CD8-positive, alpha-beta memory T cell (primary cell): ENCODE results near the gene QRICH2. TPM values are rescaled to one million over a fixed set of nuclear protein-coding genes. Genes with fewer than 3 reads are reported as not detected.
"Not testable (repeated sequence)": the region's sequence is repeated elsewhere in the genome, so short reads cannot be mapped to it uniquely, and the experiment has no call there.

Experiments used
- CTCF ChIA-PET: fragments of 350-600 bp; sonication (Branson Sonifier 250); formaldehyde crosslinking; loops from one replicate; lab custom pipeline; 2021; ENCODE audit warnings: antibody characterized with exemption; lab: Charles Lee
- POLR2A ChIA-PET: fragments of 350-600 bp; sonication (Branson Sonifier 250); formaldehyde crosslinking; loops from one replicate; lab custom pipeline; 2021; ENCODE audit warnings: antibody characterized with exemption; lab: Charles Lee
- DNase-seq, 5 donors: peaks; one replicate each; pipeline versions ENCODE4 v3.0.0 to v3.0.0-alpha.2; 2020 to 2022; ENCODE audit warnings: mixed read lengths in 1 of 5
- H3K27ac ChIP-seq: one replicate; pipeline ENCODE4 v1.7.0; 2013; ENCODE audit warnings: low read depth, mild to moderate bottlenecking, low read length, moderate library complexity
- H3K27me3 ChIP-seq: 2 replicates; pipeline ENCODE4 v1.7.0; 2013; ENCODE audit warnings: low read length, mild to moderate bottlenecking; ENCODE audit not compliant: insufficient read depth, poor library complexity, severe bottlenecking
- H3K36me3 ChIP-seq: 2 replicates; pipeline ENCODE4 v1.7.0; 2013; ENCODE audit warnings: mild to moderate bottlenecking, low read length, moderate library complexity; ENCODE audit not compliant: insufficient read depth
- H3K4me1 ChIP-seq: 2 replicates; pipeline ENCODE4 v1.7.0; 2013; ENCODE audit warnings: mild to moderate bottlenecking, low read length, moderate library complexity; ENCODE audit not compliant: insufficient read depth
- H3K4me3 ChIP-seq: 2 replicates; pipeline ENCODE4 v1.7.0; 2013; ENCODE audit warnings: mild to moderate bottlenecking, low read length
- H3K9me3 ChIP-seq: 2 replicates; pipeline ENCODE4 v1.7.0; 2013; ENCODE audit warnings: mild to moderate bottlenecking, low read length
- H3K27ac Mint-ChIP-seq, 8 donors: one replicate each; pipeline ENCODE4 v1.8.0; 2020 to 2021; ENCODE audit warnings: mixed read lengths in 8 of 8, mild to moderate bottlenecking in 6 of 8, inconsistent platforms in 3 of 8, moderate library complexity in 3 of 8
- H3K27me3 Mint-ChIP-seq, 2 donors: one replicate each; pipeline ENCODE4 v1.8.0; 2020 to 2021; ENCODE audit warnings: mixed read lengths in 2 of 2, mild to moderate bottlenecking in 1 of 2, moderate library complexity in 1 of 2
- H3K36me3 Mint-ChIP-seq, 3 donors: one replicate each; pipeline ENCODE4 v1.8.0; 2020 to 2021; ENCODE audit warnings: mixed read lengths in 3 of 3, inconsistent platforms in 1 of 3, mild to moderate bottlenecking in 1 of 3
- H3K4me1 Mint-ChIP-seq, 3 donors: one replicate each; pipeline ENCODE4 v1.8.0; 2020 to 2021; ENCODE audit warnings: mixed read lengths in 3 of 3, inconsistent platforms in 1 of 3, mild to moderate bottlenecking in 1 of 3
- H3K4me3 Mint-ChIP-seq, 7 donors: one replicate each; pipeline ENCODE4 v1.8.0; 2020 to 2021; ENCODE audit warnings: mixed read lengths in 7 of 7, mild to moderate bottlenecking in 6 of 7, moderate library complexity in 4 of 7, inconsistent platforms in 2 of 7
- H3K9me3 Mint-ChIP-seq, 5 donors: one replicate each; pipeline ENCODE4 v1.8.0; 2020 to 2022; ENCODE audit warnings: mixed read lengths in 5 of 5, mild to moderate bottlenecking in 3 of 5, moderate library complexity in 2 of 5, inconsistent platforms in 1 of 5
- polyA plus RNA-seq: library from polyadenylated mRNA; unstranded; fragments of 300-500 nt; fragmentation: Illumina TruSeq; gene quantifications from one replicate; pipeline ENCODE4 v1.2.3, GENCODE V29; 2021
- total RNA-seq, 2 experiments: library from RNA; stranded (reverse); gene quantifications; one replicate each; pipeline ENCODE4 v1.2.3, GENCODE V29; 2021

The QRICH2 gene
- total and polyA plus RNA-seq, 3 experiments from 2014 or later, result 0.22 to 2.5 (median 2.4) TPM

DNA sequence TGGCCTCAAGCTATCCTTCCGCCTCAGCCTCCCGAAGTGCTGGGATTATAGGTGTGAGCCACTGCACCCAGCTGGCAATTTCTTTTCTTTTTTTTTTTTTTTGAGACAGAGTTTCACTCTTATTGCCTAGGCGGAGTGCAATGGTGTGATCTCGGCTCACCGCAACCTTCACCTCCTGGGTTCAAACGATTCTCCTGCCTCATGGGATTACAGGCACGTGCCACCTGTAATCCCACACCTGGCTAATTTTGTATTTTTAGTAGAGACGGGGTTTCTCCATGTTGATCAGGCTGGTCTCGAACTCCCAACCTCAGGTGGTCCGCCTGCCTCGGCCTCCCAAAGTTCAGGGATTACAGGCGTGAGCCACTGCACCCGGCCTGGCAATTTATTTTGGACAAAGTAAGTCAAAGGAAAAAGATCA lies 40.5 kb downstream of the QRICH2 start:
- Mint-ChIP-seq H3K4me3 (peak overlapping the region; percentile 88 to 96 (median 91)), H3K4me1 (peaks cover 62 to 79% (median 66%) of the 10 kb centered on the region in 3 donors), H3K36me3 (peaks cover 0 to 35% (median 6%) of the 10 kb centered on the region in 3 donors), H3K27ac (peak overlapping the region; percentile 95 to 100 (median 98))
- peaks cover 79% of the 10 kb centered on the region for H3K4me1 ChIP-seq
- H3K36me3 ChIP-seq, result peaks cover 26% of the 10 kb centered on the region
- peak overlapping the region; percentile 79 for H3K27ac ChIP-seq
- H3K27me3 ChIP-seq, H3K27me3 Mint-ChIP-seq, H3K9me3 Mint-ChIP-seq, H3K9me3 ChIP-seq: not testable (repeated sequence)
- ChIA-PET POLR2A (interaction anchor here (0.5 to 6.4 kb wide), 16 partner anchors 12 to 484 kb away, joined by 3 to 34 read pairs (median 4); partner anchors contain the start of genes EXOC7, FOXJ1 and RNF157), CTCF (interaction anchor here (1.5 to 7.3 kb wide), 6 partner anchors 12 to 146 kb away, joined by 4 to 50 read pairs (median 6); no protein-coding TSS in a partner anchor)
- H3K4me3 ChIP-seq, result peak overlapping the region; percentile 87
- peak in 1 of 5 donors; percentile 41 for DNase-seq

DNA sequence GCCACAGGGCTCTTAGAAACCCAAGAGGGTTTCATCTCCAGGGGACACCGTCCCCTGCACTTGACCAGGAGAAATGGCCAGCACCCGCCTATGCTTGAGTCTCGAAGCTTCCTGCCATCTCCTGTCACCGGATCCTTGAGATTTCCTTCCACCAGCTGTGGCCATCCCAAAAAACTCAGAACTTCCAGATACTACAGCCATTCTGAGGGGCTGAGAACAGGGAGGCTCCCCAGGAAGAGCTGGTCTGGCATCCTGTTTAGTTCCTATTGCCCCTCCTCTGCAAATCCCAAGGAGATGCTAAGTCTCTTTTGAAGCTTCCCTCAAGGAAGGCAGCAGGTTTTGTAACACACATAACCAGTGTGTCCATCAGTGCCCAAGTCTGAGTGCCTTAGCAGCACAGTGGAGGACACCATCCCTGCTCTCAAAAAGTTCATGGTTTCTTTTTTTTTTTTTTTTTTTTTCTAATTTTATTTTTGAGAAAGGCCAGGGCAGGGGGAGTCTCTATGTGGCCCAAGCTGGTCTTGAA lies 41.0 kb downstream of the QRICH2 start:
- H3K9me3 ChIP-seq, result no peaks in the 10 kb centered on the region
- peaks cover 0 to 35% (median 6%) of the 10 kb centered on the region in 3 donors for H3K36me3 Mint-ChIP-seq
- peak overlapping the region; percentile 79 for H3K27ac ChIP-seq
- peaks cover 79% of the 10 kb centered on the region for H3K4me1 ChIP-seq
- H3K4me1 Mint-ChIP-seq, result peaks cover 64 to 78% (median 64%) of the 10 kb centered on the region in 3 donors
- H3K36me3 ChIP-seq, result peaks cover 26% of the 10 kb centered on the region
- H3K27ac Mint-ChIP-seq, result peak overlapping the region; percentile 90 to 100 (median 98)
- no peak for DNase-seq
- H3K4me3 Mint-ChIP-seq, result peak overlapping the region; percentile 88 to 96 (median 91)
- peak overlapping the region; percentile 87 for H3K4me3 ChIP-seq
- no peaks in the 10 kb centered on the region for H3K27me3 Mint-ChIP-seq
- no peaks in the 10 kb centered on the region for H3K27me3 ChIP-seq
- POLR2A ChIA-PET, result interaction anchor here (0.5 to 6.4 kb wide), 19 partner anchors 9 to 192 kb away, joined by 3 to 34 read pairs (median 4); partner anchors contain the start of genes EXOC7, FOXJ1 and RNF157
- H3K9me3 Mint-ChIP-seq, result no peaks in the 10 kb centered on the region
- CTCF ChIA-PET, result interaction anchor here (1.0 to 7.3 kb wide), 7 partner anchors 13 to 146 kb away, joined by 3 to 50 read pairs (median 6); no protein-coding TSS in a partner anchor

DNA sequence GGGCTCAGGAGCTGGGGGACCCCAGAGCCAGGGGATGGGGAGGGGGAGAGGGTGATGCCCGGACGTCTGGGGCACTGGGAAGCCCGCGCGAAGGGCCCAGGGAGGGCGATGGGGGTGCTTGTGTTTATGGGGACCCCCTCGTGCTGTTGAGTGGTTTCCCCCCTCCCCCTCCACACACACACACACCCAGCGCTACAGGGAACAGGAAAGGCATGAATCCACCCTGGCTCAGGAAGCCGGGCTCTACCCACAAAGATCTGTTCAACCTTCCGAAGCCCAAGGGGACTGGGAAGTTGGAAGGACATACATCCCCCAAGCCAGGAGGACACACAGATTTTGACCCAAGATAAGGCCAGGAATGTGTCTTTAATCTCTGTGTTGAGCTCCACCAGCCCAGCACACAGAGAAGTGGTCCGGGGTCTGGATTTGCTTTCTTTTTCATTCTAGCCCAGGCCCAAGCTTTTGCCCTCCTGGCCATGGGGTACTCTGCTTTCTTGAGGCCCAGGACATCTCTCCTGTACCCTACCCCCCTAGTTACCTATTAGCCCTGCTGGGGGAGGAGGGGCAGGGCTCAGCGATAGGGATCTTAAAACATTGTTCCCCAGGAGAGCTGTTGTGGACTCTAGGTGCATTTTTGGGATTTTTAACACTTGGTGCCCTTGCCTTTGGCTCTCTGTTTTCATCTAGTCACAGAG lies 41.7 kb downstream of the QRICH2 start:
- ChIA-PET POLR2A (interaction anchor here (0.7 to 6.4 kb wide), 13 partner anchors 8 to 163 kb away, joined by 3 to 34 read pairs (median 5); partner anchors contain the start of genes EXOC7, FOXJ1 and RNF157), CTCF (interaction anchor here (1.0 to 7.3 kb wide), 7 partner anchors 13 to 145 kb away, joined by 3 to 50 read pairs (median 6); no protein-coding TSS in a partner anchor)
- peaks cover 78% of the 10 kb centered on the region for H3K4me1 ChIP-seq
- DNase-seq, result peak in 1 of 5 donors; percentile 59
- H3K4me3 Mint-ChIP-seq, result peak overlapping the region; percentile 88 to 96 (median 91)
- no peaks in the 10 kb centered on the region for H3K9me3 ChIP-seq
- H3K4me1 Mint-ChIP-seq, result peaks cover 63 to 79% (median 63%) of the 10 kb centered on the region in 3 donors
- H3K27ac ChIP-seq, result peak overlapping the region; percentile 79
- H3K36me3 ChIP-seq, result peaks cover 26% of the 10 kb centered on the region
- H3K27me3 ChIP-seq, result no peaks in the 10 kb centered on the region
- peaks cover 0 to 35% (median 6%) of the 10 kb centered on the region in 3 donors for H3K36me3 Mint-ChIP-seq
- peak overlapping the region; percentile 84 to 100 (median 92) for H3K27ac Mint-ChIP-seq
- H3K27me3 Mint-ChIP-seq, result no peaks in the 10 kb centered on the region
- H3K4me3 ChIP-seq, result peak overlapping the region; percentile 87
- no peaks in the 10 kb centered on the region for H3K9me3 Mint-ChIP-seq

DNA sequence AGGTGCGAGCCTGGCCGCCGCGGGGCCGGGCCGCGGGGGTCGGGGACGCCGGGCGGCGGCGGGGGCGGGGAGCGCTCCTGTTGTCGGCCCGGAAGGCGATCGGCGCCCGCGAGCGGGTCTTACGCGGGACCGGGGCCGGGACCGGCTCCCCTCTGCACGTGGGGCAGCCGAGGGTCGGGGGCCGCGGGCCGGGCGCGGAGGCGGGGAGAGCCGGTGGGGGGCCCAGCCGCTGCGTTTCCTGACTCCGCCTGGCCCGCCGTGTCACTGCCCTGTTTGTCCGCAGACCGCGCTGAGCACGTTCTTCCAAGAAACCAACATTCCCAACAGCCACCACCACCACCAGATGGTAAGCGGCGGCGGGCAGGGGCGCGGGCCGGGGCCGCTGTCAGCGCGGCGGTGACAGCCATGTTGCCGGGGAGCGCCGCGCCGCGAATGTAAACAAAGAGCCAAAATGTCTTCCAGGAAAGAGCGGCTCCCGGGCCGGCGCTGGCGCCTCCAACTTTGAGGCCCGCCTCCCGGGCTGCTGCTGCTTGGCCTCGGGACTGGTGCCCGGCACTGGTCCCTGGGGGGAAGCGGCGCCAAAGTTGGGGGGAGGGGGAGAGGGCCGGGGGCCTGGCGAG lies 42.3 kb downstream of the QRICH2 start:
- Mint-ChIP-seq H3K4me3 (peak overlapping the region; percentile 88 to 96 (median 91)), H3K27me3 (no peaks in the 10 kb centered on the region), H3K9me3 (no peaks in the 10 kb centered on the region), H3K27ac (peak overlapping the region; percentile 81 to 98 (median 91)), H3K36me3 (peaks cover 0 to 32% (median 6%) of the 10 kb centered on the region in 3 donors), H3K4me1 (peaks cover 60 to 76% (median 60%) of the 10 kb centered on the region in 3 donors)
- peak; percentile 46 to 80 (median 66) for DNase-seq
- ChIA-PET CTCF (interaction anchor here (0.6 to 7.3 kb wide), 11 partner anchors 14 to 144 kb away, joined by 3 to 50 read pairs (median 4); no protein-coding TSS in a partner anchor), POLR2A (interaction anchor here (0.9 to 6.4 kb wide), 19 partner anchors 7 to 162 kb away, joined by 3 to 38 read pairs (median 6); partner anchors contain the start of genes EXOC7, FOXJ1 and RNF157)
- no peaks in the 10 kb centered on the region for H3K9me3 ChIP-seq
- peak overlapping the region; percentile 87 for H3K4me3 ChIP-seq
- peaks cover 72% of the 10 kb centered on the region for H3K4me1 ChIP-seq
- H3K27ac ChIP-seq, result peak overlapping the region; percentile 79
- H3K36me3 ChIP-seq, result peaks cover 23% of the 10 kb centered on the region
- H3K27me3 ChIP-seq, result no peaks in the 10 kb centered on the region

DNA sequence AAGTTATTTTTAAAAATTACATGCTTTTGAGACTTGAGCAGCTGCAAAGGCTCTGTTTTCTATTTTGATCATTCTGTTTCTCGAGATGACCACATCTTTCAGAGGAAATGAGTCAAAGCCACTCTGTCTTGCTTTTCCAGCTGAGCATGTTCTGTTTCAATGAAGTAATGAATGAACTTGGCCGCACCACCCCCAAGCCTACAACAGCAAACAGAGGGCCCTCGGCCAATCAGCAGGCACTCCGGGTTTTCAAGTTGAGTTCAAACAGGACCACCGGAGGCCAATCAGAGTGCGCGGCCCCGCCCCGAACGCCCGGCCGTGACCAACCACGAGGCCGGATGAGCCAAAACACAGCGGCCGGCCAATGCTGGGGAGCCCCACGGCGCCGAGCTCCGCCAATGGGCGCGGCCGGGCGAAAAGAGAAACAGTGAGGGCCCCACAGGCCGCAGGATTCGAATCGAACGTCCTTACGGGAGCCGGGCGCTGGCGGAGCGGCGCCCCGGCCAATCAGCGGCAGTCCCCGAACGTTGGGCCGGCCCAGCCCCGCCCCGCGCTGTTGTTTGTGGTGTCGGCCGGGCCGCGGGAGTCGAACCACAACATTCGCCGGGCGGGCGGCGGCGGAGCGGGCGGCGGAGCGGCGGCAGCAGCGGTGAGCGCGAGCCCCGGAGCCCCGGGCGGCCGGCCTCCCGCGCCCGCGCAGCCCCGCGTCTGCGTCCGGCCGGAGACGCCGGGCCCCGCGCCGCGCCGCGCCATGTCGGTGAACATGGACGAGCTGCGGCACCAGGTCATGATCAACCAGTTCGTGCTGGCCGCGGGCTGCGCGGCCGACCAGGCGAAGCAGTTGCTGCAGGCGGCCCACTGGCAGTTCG lies 43.1 kb downstream of the QRICH2 start, which contains the start of gene UBALD2:
TSS of gene UBALD2 (plus strand) at position 594 of the 869 bp plus-strand sequence. CDS start at position 752, 158 bp downstream.
- ChIA-PET CTCF (interaction anchor here (0.6 to 3.0 kb wide), 15 partner anchors 7 to 136 kb away, joined by 3 to 22 read pairs (median 4); no protein-coding TSS in a partner anchor), POLR2A (interaction anchor here (0.7 to 6.4 kb wide), 21 partner anchors 8 to 228 kb away, joined by 3 to 38 read pairs (median 5); partner anchors contain the start of genes FOXJ1, RNF157 and UBE2O)
- Mint-ChIP-seq H3K36me3 (peaks cover 0 to 29% (median 6%) of the 10 kb centered on the region in 3 donors), H3K4me3 (peak within 1 kb of the TSS; percentile 88 to 96 (median 91)), H3K27ac (peak within 1 kb of the TSS; percentile 90 to 100 (median 96)), H3K9me3 (no peaks in the 10 kb centered on the region), H3K4me1 (peaks cover 57 to 70% (median 57%) of the 10 kb centered on the region in 3 donors), H3K27me3 (no peaks in the 10 kb centered on the region)
- peaks cover 69% of the 10 kb centered on the region for H3K4me1 ChIP-seq
- no peaks in the 10 kb centered on the region for H3K9me3 ChIP-seq
- H3K4me3 ChIP-seq, result peak within 1 kb of the TSS; percentile 87
- DNase-seq, result peak; percentile 97 to 99 (median 99)
- H3K27ac ChIP-seq, result peak within 1 kb of the TSS; percentile 79
- H3K27me3 ChIP-seq, result no peaks in the 10 kb centered on the region
- H3K36me3 ChIP-seq, result peaks cover 22% of the 10 kb centered on the region

DNA sequence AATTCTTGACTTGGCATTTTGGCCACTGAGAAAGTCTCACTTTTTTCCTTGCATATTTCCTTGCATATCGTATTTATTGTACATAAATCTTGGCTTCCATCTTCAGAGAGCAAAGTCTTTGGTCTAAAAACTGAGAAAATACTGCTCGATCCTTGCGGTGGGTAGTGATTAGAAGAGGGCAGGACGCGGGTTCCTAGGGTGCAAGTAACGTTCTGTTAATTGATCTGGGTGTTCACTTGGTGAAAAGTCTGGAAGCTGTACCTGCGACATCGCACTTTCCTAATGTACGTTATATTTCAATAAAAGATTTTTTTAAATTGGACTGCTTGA lies 43.7 kb downstream of the QRICH2 start:
- H3K9me3 ChIP-seq, result no peaks in the 10 kb centered on the region
- no peaks in the 10 kb centered on the region for H3K27me3 ChIP-seq
- DNase-seq, result no peak
- Mint-ChIP-seq H3K27ac (peak overlapping the region; percentile 90 to 96 (median 94)), H3K36me3 (peaks cover 0 to 26% (median 6%) of the 10 kb centered on the region in 3 donors), H3K9me3 (no peaks in the 10 kb centered on the region), H3K27me3 (no peaks in the 10 kb centered on the region), H3K4me1 (peaks cover 51 to 64% (median 51%) of the 10 kb centered on the region in 3 donors), H3K4me3 (peak overlapping the region; percentile 70 to 92 (median 77))
- H3K4me3 ChIP-seq, result no peak overlapping the region
- peak overlapping the region; percentile 21 for H3K27ac ChIP-seq
- POLR2A ChIA-PET, result interaction anchor here (0.6 to 6.4 kb wide), 21 partner anchors 8 to 229 kb away, joined by 3 to 38 read pairs (median 5); partner anchors contain the start of genes FOXJ1, RNF157 and UBE2O
- peaks cover 19% of the 10 kb centered on the region for H3K36me3 ChIP-seq
- CTCF ChIA-PET, result interaction anchor here (0.8 to 3.0 kb wide), 13 partner anchors 8 to 119 kb away, joined by 3 to 22 read pairs (median 4); no protein-coding TSS in a partner anchor
- H3K4me1 ChIP-seq, result peaks cover 63% of the 10 kb centered on the region
